ENCODE data around the gene ABAT. TPM values are rescaled to one million over a fixed set of nuclear protein-coding genes. Genes with fewer than 3 reads are reported as not detected.

ABAT gene
- total RNA-seq, 4 donors from 2014 or later = 2.0 to 8.5 (median 5.9) TPM

- Histone ChIP-seq H3K4me1 (peaks cover 37% of the 10 kb centered on the region), H3K27me3 (no peaks in the 10 kb centered on the region), H3K9me3 (no peaks in the 10 kb centered on the region), H3K36me3 (no peaks in the 10 kb centered on the region), H3K27ac (no peak overlapping the region), H3K4me3 (no peak overlapping the region)
- 94% methylated on average over 9 of the region's 10 CpGs for WGBS
- TF ChIP-seq EP300 (IDR thresholded peaks at IDR 0.05) (no peak), POLR2A (IDR thresholded peaks at IDR 0.05) (no peak), POLR2AphosphoS5 (IDR thresholded peaks at IDR 0.05) (no peak), CTCF (IDR thresholded peaks at IDR 0.05) (no peak)
- DNase-seq (ENCODE audit: low spot score in 2 of 2) = no peak
Observed at GRCh38 chr16:8795818-8796217, 121.4 kb downstream of the ABAT start.

DNA sequence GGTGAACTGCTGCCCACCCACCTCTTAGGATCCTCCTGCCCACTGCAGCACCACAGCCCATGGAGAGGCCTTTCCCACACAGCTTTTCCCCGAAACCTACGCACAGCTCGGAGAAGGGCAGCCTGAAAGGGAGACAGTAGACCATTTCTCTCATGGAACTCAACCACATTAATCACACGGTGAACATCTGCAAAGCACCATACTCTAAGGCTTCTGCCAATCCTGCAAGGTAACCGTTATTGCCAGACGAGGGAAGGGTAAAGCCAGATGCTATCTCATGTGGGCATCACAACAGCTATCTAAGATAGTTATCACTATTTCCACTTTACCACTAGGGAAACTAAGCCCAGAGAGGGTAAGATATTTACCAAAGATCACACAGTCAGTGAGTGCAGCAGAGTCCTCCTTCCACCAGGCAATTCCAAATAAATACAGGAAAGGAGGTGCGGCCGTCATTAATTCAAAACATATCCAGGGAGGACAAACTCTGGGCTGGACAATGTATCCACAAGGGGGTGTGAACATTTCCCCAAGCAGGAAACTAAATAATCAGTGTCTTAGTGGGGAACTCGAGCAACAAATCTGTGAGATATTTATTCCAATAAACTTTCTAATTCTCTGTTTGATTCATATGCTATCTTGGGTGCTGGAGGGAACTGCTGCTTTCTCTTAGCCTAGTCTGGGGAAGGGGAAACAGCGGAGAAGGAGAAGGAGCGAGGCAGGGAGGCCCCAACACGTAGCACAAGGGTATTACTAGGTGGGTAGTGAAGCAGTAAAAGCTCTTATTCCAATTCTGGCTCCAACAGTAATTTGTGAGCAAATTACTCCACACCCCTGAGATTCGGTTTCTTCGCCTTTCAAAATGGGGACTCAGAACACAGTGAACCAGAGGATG lies 122.3 kb downstream of the ABAT start:
- no peaks in the 10 kb centered on the region for H3K9me3 ChIP-seq
- TF ChIP-seq POLR2A (IDR thresholded peaks at IDR 0.05) = no peak
- no peak for TF ChIP-seq CTCF (IDR thresholded peaks at IDR 0.05)
- peak overlapping the region; percentile 83 for H3K27ac ChIP-seq
- H3K36me3 ChIP-seq = peaks cover under 1% of the 10 kb centered on the region
- DNase-seq (ENCODE audit: low spot score in 2 of 2) = no peak
- peaks cover 37% of the 10 kb centered on the region for H3K4me1 ChIP-seq
- 30% methylated on average over 14 of the region's 14 CpGs for WGBS
- H3K4me3 ChIP-seq = peak overlapping the region; percentile 61
- H3K27me3 ChIP-seq = no peaks in the 10 kb centered on the region

DNA sequence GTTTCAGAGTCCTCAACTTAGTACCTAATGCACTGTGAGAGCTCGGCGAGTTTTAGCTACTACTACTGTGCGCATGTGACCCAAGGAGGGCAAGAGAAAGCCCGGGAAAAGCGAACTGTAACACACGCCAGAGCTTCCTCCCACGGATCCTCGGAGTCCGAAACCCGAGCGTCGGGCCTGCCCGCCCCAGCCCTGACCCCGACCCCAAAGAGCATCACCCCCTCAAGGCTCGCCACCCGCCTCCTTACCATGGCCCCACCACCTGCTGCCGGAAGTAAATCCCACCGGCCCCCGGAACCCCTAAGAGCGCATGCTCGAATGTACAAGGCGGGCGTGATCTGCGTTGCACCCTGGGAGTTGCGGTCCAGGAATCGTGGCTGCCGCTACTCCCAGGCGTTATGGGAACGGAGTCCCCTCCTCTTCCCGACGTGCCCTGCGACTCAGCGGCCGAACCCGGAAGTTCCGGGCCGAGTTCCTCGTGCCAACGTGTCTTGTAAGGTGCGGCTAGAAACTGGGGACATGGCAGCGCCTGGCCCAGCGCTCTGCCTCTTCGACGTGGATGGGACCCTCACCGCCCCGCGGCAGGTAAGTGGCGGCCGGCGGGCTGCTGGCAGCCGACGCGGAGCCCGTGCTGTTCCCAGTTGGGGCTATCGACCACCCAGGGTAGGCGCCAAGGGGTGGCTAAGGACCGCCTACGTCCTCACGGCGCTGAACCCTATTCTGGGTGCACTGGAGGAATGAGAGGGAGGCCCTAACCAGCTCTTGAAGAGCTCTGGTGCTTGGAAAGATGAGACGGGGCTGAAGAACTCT lies 123.2 kb downstream of the ABAT start, which contains the start of the genes PMM2 and TMEM186:
PMM2 (plus strand) TSS at position 476 of the 810 bp plus-strand sequence; CDS start at position 520, 44 bp downstream.
TMEM186 (minus strand) TSS at position 276 of the 810 bp plus-strand sequence; CDS start at position 251, 25 bp downstream.
- no peaks in the 10 kb centered on the region for H3K9me3 ChIP-seq
- no peak for TF ChIP-seq EP300 (IDR thresholded peaks at IDR 0.05)
- peak; percentile 25 to 97 (median 72) for TF ChIP-seq POLR2AphosphoS5 (IDR thresholded peaks at IDR 0.05)
- no peak for TF ChIP-seq CTCF (IDR thresholded peaks at IDR 0.05)
- TF ChIP-seq POLR2A (IDR thresholded peaks at IDR 0.05) = peak in 1 of 2 donors; percentile 20
- peak within 1 kb of the TSS; percentile 83 for H3K27ac ChIP-seq
- peaks cover 9% of the 10 kb centered on the region for H3K36me3 ChIP-seq
- under 1% methylated on average over 42 of the region's 61 CpGs for WGBS
- peak within 1 kb of the TSS; percentile 61 for H3K4me3 ChIP-seq
- peak; percentile 96 to 97 for DNase-seq (ENCODE audit: low spot score in 2 of 2)
- no peaks in the 10 kb centered on the region for H3K27me3 ChIP-seq
- H3K4me1 ChIP-seq = peaks cover 37% of the 10 kb centered on the region

GRCh38 chr16:8798174-8798527 lies 123.7 kb downstream of the ABAT start:
- TF ChIP-seq EP300 (IDR thresholded peaks at IDR 0.05) (no peak), POLR2AphosphoS5 (IDR thresholded peaks at IDR 0.05) (no peak), POLR2A (IDR thresholded peaks at IDR 0.05) (no peak), CTCF (IDR thresholded peaks at IDR 0.05) (no peak)
- no peaks in the 10 kb centered on the region for H3K9me3 ChIP-seq
- H3K36me3 ChIP-seq = peaks cover 15% of the 10 kb centered on the region
- H3K27me3 ChIP-seq = no peaks in the 10 kb centered on the region
- DNase-seq (ENCODE audit: low spot score in 2 of 2) = no peak
- peak overlapping the region; percentile 61 for H3K4me3 ChIP-seq
- WGBS = 0% methylated on average over 6 of the region's 6 CpGs
- H3K4me1 ChIP-seq = peaks cover 37% of the 10 kb centered on the region
- H3K27ac ChIP-seq = peak overlapping the region; percentile 83
